CD4-positive, alpha-beta memory T cell (primary cell): ENCODE data around the gene LARP4B. TPM values are rescaled to one million over a fixed set of nuclear protein-coding genes. Genes with fewer than 3 reads are reported as not detected.
A peak's percentile ranks its signal among the peaks of the same experiment; 100 is the strongest.

Experiments
- CTCF ChIA-PET: fragments of 350-600 bp; sonication (Branson Sonifier 250); formaldehyde crosslinking; loops from one replicate; lab custom pipeline; 2021; ENCODE audit warnings: inconsistent platforms; ENCODE audit not compliant: partially characterized antibody; lab: Charles Lee
- POLR2A ChIA-PET: fragments of 350-600 bp; sonication (Branson Sonifier 250); formaldehyde crosslinking; loops from one replicate; lab custom pipeline; 2021; ENCODE audit not compliant: partially characterized antibody; lab: Charles Lee
- DNase-seq, 5 donors: peaks; one replicate each; pipeline versions ENCODE4 v3.0.0 to v3.0.0-alpha.2; 2020 to 2022; ENCODE audit warnings: mixed read lengths in 1 of 5
- H3K27ac ChIP-seq: one replicate; pipeline ENCODE4 v1.7.0; 2013; ENCODE audit warnings: low read depth, low read length
- H3K27me3 ChIP-seq: 2 replicates; pipeline ENCODE4 v1.7.0; 2013; ENCODE audit warnings: mild to moderate bottlenecking, low read length, moderate library complexity; ENCODE audit not compliant: insufficient read depth
- H3K36me3 ChIP-seq: 2 replicates; pipeline ENCODE4 v1.7.0; 2013; ENCODE audit warnings: mild to moderate bottlenecking, low read length, moderate library complexity; ENCODE audit not compliant: insufficient read depth
- H3K4me1 ChIP-seq: 2 replicates; pipeline ENCODE4 v1.7.0; 2013; ENCODE audit warnings: mild to moderate bottlenecking, low read length, moderate library complexity; ENCODE audit not compliant: insufficient read depth
- H3K4me3 ChIP-seq, 2 donors: one replicate each; pipeline ENCODE4 v1.7.0; 2013; ENCODE audit warnings: low read length in 2 of 2, mild to moderate bottlenecking in 1 of 2
- H3K9me3 ChIP-seq, 2 donors: one replicate each; pipeline ENCODE4 v1.7.0; 2013; ENCODE audit warnings: low read length in 2 of 2, control low read depth in 1 of 2; ENCODE audit not compliant: control insufficient read depth in 1 of 2
- H3K27ac Mint-ChIP-seq, 7 donors: one replicate each; pipeline ENCODE4 v1.8.0; 2020 to 2021; ENCODE audit warnings: mixed read lengths in 7 of 7, mild to moderate bottlenecking in 6 of 7, inconsistent platforms in 3 of 7, moderate library complexity in 3 of 7
- H3K27me3 Mint-ChIP-seq, 2 donors: one replicate each; pipeline ENCODE4 v1.8.0; 2020 to 2021; ENCODE audit warnings: mixed read lengths in 2 of 2
- H3K36me3 Mint-ChIP-seq, 2 donors: one replicate each; pipeline ENCODE4 v1.8.0; 2020 to 2021; ENCODE audit warnings: mixed read lengths in 2 of 2, inconsistent platforms in 1 of 2, mild to moderate bottlenecking in 1 of 2
- H3K4me1 Mint-ChIP-seq, 4 donors: one replicate each; pipeline ENCODE4 v1.8.0; 2020 to 2021; ENCODE audit warnings: mixed read lengths in 4 of 4, mild to moderate bottlenecking in 1 of 4
- H3K4me3 Mint-ChIP-seq, 8 donors: one replicate each; pipeline ENCODE4 v1.8.0; 2020 to 2021; ENCODE audit warnings: mixed read lengths in 8 of 8, mild to moderate bottlenecking in 7 of 8, moderate library complexity in 6 of 8, inconsistent platforms in 3 of 8
- H3K9me3 Mint-ChIP-seq, 8 donors: one replicate each; pipeline ENCODE4 v1.8.0; 2020 to 2021; ENCODE audit warnings: mixed read lengths in 8 of 8, mild to moderate bottlenecking in 5 of 8, inconsistent platforms in 3 of 8, moderate library complexity in 1 of 8
- intact Hi-C: fragments of 100-400 bp; cut with micrococcal nuclease; formaldehyde crosslinking; loops from one replicate; pipeline ENCODE4 v1.15.1; 2023
- polyA plus RNA-seq, 2 donors: library from polyadenylated mRNA; unstranded; fragments of 300-500 nt; fragmentation: Illumina TruSeq; gene quantifications; one replicate each; pipeline ENCODE4 v1.2.3, GENCODE V29; 2021
- total RNA-seq, 2 experiments: library from RNA; stranded (reverse); gene quantifications; one replicate each; pipeline ENCODE4 v1.2.3, GENCODE V29; 2021

The LARP4B gene
- total and polyA plus RNA-seq, 4 experiments from 2014 or later, result 13.0 to 99.7 (median 61.9) TPM

DNA sequence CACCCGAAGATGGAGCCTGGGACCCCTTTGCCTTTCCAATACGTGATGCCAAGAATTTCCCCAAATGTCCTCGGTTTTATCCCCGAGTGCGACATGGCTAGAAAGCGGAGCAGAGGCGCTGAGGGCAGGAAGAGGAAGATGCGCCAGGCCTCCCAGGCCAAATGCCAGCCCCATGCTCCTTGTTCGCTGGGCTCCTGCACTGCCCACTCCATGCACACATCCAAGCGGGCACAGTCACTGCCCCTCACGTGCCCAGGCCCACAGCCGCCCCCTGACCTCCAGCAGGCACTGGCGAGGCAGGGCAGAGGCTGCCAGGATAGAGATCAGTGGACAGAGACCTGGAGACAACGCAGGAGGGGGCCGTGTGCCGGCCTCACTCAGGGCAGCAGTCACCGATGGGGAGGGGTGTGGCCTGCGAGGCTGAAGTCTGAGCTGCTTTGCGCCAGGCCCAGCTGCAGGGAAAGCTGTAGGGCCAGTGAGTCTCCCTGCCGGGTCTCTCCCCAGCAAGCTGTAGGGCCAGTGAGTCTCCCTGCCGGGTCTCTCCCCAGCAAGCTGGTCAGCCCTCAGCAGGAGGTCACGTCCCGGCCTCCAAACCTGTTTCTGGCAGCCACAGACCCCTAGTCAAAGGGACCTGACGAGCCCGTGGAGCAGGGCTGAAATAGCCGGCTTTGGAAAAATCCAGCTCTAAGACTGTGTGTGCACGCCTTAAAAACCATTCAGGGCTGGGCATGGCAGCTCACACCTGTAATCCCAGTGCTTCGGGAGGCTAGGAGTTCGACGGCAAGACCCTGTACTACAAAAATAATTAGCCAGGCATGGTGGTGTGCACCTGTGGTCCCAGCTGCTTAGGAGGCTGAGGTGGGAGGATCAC is 141.4 kb downstream of the LARP4B start:
- no peaks in the 10 kb centered on the region for H3K27me3 ChIP-seq
- no peak overlapping the region for H3K4me3 ChIP-seq
- H3K27me3 Mint-ChIP-seq, result peaks cover 0 to 3% of the 10 kb centered on the region in 2 donors
- H3K4me3 Mint-ChIP-seq, result no peak overlapping the region
- H3K36me3 ChIP-seq, result no peaks in the 10 kb centered on the region
- no peaks in the 10 kb centered on the region for H3K36me3 Mint-ChIP-seq
- no peaks in the 10 kb centered on the region for H3K9me3 ChIP-seq
- POLR2A ChIA-PET, result no interaction called here
- no peak overlapping the region for H3K27ac Mint-ChIP-seq
- no peak for DNase-seq
- no peaks in the 10 kb centered on the region for H3K4me1 ChIP-seq
- H3K27ac ChIP-seq, result no peak overlapping the region
- peaks cover 0 to 5% (median under 1%) of the 10 kb centered on the region in 8 donors for H3K9me3 Mint-ChIP-seq
- intact Hi-C loops, result no loop called here
- CTCF ChIA-PET, result no interaction called here
- peaks cover 0 to 2% (median 0%) of the 10 kb centered on the region in 4 donors for H3K4me1 Mint-ChIP-seq

DNA sequence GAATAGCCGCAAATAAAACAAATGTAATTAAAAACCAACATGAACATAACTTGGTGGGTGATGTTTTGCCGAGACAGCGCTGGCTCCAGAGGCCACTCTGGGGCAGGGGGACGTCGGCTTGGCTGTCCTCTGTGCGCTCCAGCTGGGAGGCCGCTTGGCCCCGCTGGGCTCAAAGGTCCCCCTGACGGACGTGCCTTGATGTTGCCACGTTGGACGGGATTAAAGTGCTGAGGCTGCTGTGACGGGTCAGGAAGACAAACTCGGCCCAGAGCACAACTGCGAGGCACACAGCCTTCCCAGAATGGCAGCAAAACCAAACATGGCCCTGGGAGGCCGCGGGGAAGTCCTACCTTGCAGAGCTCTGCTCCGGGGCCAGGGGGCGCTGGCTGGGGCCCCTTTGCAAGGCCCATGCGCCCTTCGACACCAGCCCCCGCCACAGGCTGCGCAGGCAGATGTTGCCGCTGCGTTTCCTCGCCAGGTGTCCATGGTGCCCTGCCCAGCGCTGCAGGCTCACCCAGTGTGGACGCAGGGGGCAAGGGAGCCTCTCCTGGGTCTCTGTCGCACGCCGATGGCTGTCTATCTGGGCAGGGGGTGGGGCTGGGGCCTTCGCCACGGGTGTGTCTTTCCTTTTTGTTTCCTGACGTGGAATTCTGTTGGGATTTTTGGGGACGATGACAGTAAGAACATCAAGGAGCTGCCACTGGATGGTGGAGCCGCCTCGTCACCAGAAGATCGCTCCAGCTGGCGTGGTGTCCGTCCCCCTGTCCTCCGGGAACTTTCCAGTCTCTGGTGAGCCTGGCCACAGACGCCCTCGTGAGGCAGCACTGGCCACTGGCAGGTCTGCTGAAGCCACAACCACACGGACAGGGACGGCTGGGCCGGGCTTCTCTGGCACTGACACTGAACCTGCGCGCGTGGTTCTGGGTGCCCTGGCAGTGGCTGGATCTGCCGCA is 142.4 kb downstream of the LARP4B start:
- ChIA-PET POLR2A (no interaction called here), CTCF (no interaction called here)
- DNase-seq, result no peak
- Histone ChIP-seq H3K36me3 (no peaks in the 10 kb centered on the region), H3K27ac (no peak overlapping the region), H3K9me3 (no peaks in the 10 kb centered on the region), H3K4me3 (no peak overlapping the region), H3K27me3 (no peaks in the 10 kb centered on the region), H3K4me1 (no peaks in the 10 kb centered on the region)
- Mint-ChIP-seq H3K4me3 (peak overlapping the region in 1 of 8 donors; percentile 55), H3K4me1 (peaks cover 0 to 2% (median 0%) of the 10 kb centered on the region in 4 donors), H3K9me3 (peaks cover 0 to 2% (median 0%) of the 10 kb centered on the region in 8 donors), H3K27ac (no peak overlapping the region), H3K27me3 (peaks cover 0 to 3% of the 10 kb centered on the region in 2 donors), H3K36me3 (no peaks in the 10 kb centered on the region)
- intact Hi-C loops, result no loop called here

DNA sequence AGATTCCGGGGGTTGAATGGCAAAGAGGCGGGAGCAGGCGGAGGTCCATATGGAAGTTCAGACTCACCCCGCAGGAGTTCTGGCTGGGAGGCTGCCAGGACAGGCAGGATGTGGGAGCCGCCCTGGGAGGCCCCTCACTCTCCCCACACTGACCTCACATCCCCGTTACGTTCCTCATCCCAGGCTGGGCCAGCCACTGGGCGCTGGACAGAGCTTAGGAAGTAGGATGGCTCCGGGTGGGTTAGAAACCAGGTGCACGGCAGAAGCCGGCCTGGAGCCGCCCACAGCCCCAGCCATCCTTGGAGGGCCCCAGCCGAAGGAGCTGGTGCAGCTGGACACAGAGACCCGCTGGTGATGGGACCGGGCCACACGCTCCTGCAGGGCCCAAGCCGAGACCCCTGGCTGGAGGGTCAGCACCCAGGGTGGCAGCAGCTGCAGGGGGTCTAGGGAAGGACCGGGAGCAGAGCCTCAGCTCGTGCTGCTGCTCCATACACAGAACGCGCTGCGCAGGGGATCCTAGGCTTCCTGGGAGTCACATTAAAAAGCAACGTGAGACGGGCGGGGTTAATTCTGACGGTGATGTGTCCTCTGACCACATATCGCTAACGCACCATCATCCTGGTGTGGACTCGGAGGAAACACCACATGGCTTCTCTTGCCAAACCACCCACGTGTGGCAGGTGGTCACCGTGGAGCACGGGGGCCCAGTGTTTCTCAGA is 143.4 kb downstream of the LARP4B start:
- Mint-ChIP-seq H3K4me1 (peaks cover 0 to 2% (median 0%) of the 10 kb centered on the region in 4 donors), H3K4me3 (peak overlapping the region in 1 of 8 donors; percentile 4), H3K27ac (no peak overlapping the region), H3K9me3 (peaks cover 0 to 2% (median 0%) of the 10 kb centered on the region in 8 donors), H3K36me3 (no peaks in the 10 kb centered on the region), H3K27me3 (peaks cover 2 to 3% of the 10 kb centered on the region in 2 donors)
- CTCF ChIA-PET, result no interaction called here
- POLR2A ChIA-PET, result no interaction called here
- H3K27ac ChIP-seq, result no peak overlapping the region
- H3K4me3 ChIP-seq, result no peak overlapping the region
- no peaks in the 10 kb centered on the region for H3K4me1 ChIP-seq
- H3K27me3 ChIP-seq, result peaks cover under 1% of the 10 kb centered on the region
- intact Hi-C loops, result no loop called here
- no peaks in the 10 kb centered on the region for H3K36me3 ChIP-seq
- DNase-seq, result no peak
- no peaks in the 10 kb centered on the region for H3K9me3 ChIP-seq

DNA sequence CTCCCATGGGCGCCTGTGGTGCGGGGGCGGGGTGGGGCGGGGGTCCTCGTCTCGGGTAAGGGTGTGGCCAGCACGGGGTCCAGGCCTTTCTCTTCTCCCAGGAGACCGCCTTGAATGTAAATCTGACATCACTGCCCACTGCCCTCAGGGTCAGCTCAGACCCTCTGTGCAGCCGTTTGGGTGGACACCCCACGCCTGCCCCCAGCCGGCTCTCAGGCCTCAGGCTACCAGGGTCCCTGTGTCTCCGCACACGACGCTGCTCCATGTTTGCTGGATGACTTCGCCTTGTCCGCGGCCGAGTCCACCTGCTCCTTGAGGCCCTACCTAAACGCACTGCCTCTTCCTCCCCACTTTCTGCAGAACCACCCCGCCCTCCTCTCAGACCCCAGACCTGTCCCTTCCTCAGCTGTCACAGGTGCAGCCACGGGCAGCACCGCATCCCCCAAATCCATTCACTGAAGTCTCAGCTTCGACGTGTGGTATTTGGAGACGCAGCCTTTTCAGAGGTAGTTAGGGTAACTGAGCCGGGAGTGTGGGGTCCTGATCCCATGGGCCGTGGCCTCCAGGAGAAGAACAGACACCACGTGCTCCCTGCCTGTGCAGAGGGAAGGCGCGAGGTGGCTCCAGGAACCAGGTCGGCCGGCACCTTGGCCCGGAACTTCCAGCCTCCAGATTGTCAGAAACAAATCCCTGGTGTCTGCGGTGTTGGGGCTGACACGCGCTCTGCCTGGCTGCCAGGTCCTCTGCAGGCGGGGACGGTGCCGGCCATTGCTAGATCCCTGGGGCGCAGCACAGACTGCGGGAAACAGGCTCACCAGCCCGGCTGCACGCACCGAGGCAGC is 144.7 kb downstream of the LARP4B start:
- intact Hi-C loops, result no loop called here
- POLR2A ChIA-PET, result no interaction called here
- DNase-seq, result no peak

DNA sequence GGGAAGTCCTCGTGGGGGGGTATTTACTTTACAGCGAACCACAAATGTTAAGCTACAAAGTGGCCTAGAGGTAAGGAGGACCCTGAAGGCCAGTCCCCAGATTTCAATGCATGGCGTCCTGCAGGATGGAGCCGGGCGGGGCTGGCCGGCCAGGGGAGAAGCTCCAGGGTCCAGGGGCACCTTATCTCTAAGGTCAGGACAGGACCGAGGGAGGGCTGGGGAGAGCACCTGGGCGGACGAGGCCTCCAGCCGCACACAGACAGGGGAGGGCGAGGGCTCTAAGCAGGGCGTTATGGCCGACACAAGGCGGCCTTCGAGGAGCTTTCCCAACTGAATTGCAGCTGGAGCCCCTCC is 145.7 kb downstream of the LARP4B start:
- H3K4me1 Mint-ChIP-seq, result no peaks in the 10 kb centered on the region
- H3K27me3 Mint-ChIP-seq, result peaks cover 11 to 15% of the 10 kb centered on the region in 2 donors
- peaks cover 3% of the 10 kb centered on the region for H3K27me3 ChIP-seq
- H3K4me3 ChIP-seq, result no peak overlapping the region
- ChIA-PET CTCF (no interaction called here), POLR2A (no interaction called here)
- H3K27ac Mint-ChIP-seq, result no peak overlapping the region
- no peaks in the 10 kb centered on the region for H3K9me3 Mint-ChIP-seq
- H3K36me3 Mint-ChIP-seq, result no peaks in the 10 kb centered on the region
- no peak for DNase-seq
- H3K4me3 Mint-ChIP-seq, result peak overlapping the region in 1 of 8 donors; percentile 31
- no peaks in the 10 kb centered on the region for H3K9me3 ChIP-seq
- H3K4me1 ChIP-seq, result no peaks in the 10 kb centered on the region
- no peaks in the 10 kb centered on the region for H3K36me3 ChIP-seq
- intact Hi-C loops, result no loop called here
- no peak overlapping the region for H3K27ac ChIP-seq

More for the DNA sequence above, 144.7 kb downstream of the LARP4B start:
- H3K27ac Mint-ChIP-seq, result no peak overlapping the region
- H3K27me3 ChIP-seq, result peaks cover 3% of the 10 kb centered on the region
- H3K27ac ChIP-seq, result no peak overlapping the region
- peaks cover 0 to 2% (median 0%) of the 10 kb centered on the region in 4 donors for H3K4me1 Mint-ChIP-seq
- CTCF ChIA-PET, result no interaction called here
- H3K36me3 Mint-ChIP-seq, result no peaks in the 10 kb centered on the region
- H3K4me3 ChIP-seq, result no peak overlapping the region
- H3K36me3 ChIP-seq, result no peaks in the 10 kb centered on the region
- peaks cover 8 to 9% of the 10 kb centered on the region in 2 donors for H3K27me3 Mint-ChIP-seq
- H3K9me3 ChIP-seq, result no peaks in the 10 kb centered on the region
- H3K9me3 Mint-ChIP-seq, result no peaks in the 10 kb centered on the region
- H3K4me1 ChIP-seq, result no peaks in the 10 kb centered on the region
- H3K4me3 Mint-ChIP-seq, result no peak overlapping the region

DNA sequence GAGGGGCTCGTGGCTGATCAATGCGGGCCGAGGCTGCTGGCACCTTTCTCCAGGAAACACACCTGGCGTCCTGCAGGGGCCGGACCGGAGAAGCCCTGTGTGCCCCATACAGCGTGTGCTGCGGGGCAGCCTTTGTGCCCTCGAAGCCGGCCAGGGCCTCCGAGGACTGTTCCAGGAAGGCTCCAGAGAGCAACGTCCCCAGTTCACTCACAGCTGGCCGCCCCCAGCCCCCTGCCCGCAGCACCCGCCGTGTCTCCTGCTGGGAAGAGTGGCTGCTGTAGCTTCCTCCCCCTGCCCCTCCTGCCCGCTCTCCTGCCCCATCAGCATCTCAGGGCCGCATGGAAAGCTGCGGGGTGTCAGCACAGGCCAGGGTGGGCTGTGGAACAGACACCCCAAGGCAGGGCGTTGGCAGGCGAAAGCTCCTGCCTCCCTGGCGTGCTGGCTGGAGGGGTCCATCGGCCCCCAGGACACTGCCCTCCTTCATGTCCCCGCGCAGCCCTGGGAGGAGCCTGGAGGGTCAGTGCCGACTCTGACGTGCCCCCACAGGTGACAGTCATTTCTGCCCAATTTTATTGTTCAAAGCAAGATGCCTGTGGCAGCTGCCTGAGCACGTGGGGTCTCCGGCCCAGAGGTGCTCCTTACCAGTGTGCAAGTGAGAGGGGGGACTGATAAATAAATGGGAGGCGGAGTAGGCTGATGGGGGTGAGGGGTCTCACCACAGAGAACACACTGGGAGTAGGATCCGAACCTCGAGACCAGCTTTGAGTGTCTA is 146.2 kb downstream of the LARP4B start:
- Histone ChIP-seq H3K36me3 (no peaks in the 10 kb centered on the region), H3K4me1 (no peaks in the 10 kb centered on the region), H3K27ac (no peak overlapping the region), H3K4me3 (no peak overlapping the region), H3K9me3 (no peaks in the 10 kb centered on the region), H3K27me3 (peaks cover 3% of the 10 kb centered on the region)
- Mint-ChIP-seq H3K27ac (no peak overlapping the region), H3K9me3 (no peaks in the 10 kb centered on the region), H3K27me3 (peaks cover 11 to 17% of the 10 kb centered on the region in 2 donors), H3K36me3 (no peaks in the 10 kb centered on the region), H3K4me1 (no peaks in the 10 kb centered on the region), H3K4me3 (peak overlapping the region in 3 of 8 donors; percentile 30 to 34 (median 31))
- ChIA-PET CTCF (no interaction called here), POLR2A (no interaction called here)
- intact Hi-C loops, result no loop called here
- no peak for DNase-seq
